T1000 (cell line): ENCODE results near the gene ATP2A2.
"Not testable (repeated sequence)": the region's sequence is repeated elsewhere in the genome, so short reads cannot be mapped to it uniquely, and the experiment has no call there.

Source experiments
- DNase-seq: peaks from one replicate; lab custom pipeline; 2025; ENCODE audit warnings: mixed read lengths; lab: John Stamatoyannopoulos, UW

The ATP2A2 gene

GRCh38 chr12:110343736-110344555, 62.9 kb downstream of the ATP2A2 start:
- no peak for DNase-seq

DNA sequence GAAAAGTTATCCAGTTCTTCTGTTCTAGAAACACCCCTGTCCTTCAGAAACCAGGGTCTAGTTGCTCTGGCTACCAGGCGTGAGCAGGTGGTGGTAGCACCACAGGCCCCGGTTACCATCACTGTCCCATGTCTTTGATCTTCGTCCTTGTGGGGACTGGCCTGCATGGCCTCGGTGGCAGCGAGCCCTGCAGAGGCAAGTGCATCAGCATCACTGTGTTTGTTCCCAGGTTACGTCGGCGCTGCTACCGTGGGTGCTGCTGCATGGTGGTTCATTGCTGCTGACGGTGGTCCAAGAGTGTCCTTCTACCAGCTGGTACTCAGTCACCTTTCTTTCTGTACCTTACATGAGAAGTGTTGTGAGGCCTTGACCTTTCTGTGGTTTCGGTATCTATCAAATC, 63.6 kb downstream of the ATP2A2 start:
- no peak for DNase-seq

DNA sequence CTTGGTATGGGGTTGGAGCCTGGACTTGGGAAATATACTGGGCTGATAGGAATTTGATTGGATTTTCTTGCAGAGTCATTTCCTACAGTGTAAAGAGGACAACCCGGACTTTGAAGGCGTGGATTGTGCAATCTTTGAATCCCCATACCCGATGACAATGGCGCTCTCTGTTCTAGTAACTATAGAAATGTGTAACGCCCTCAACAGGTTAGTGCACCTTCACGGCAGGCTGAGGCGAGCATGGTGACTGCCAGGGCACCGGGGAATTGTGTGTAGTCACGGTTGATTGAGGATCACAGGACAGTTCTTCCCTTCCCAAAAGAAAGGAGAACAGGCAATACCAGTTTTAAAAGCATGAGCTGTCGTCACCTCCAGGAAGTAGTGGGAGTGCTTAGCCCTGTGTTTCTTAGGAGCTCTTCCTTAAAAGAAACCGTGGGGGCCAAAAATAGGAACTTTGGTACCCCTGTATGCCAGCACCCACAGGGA, 64.2 kb downstream of the ATP2A2 start:
- no peak for DNase-seq

GRCh38 chr12:110345963-110346362, 64.9 kb downstream of the ATP2A2 start:
- DNase-seq, result no peak

- DNase-seq, result no peak
Measured at GRCh38 chr12:110347767-110348166, 66.7 kb downstream of the ATP2A2 start.

- no peak for DNase-seq
Measured at GRCh38 chr12:110348431-110349059, 67.5 kb downstream of the ATP2A2 start.

DNA sequence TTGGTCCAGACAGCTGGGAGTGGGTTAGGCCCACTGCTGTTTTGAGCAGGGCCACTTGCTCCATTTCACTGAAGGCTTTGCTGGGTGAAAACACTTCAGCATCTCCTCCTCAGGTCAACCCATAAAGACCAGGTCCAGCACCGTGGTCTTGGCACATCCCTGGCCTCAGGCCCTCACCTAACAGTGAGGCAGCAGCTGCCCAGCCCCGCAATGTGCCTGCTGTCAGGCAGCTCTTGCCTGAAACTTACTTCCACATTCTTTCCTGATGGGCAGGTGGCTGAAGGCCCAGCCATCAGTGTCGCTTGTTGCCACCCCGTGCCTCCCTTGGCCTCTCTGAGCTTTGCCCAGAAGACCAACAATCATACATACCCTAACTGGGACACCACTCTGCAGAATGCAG, 68.0 kb downstream of the ATP2A2 start:
- DNase-seq, result no peak

DNA sequence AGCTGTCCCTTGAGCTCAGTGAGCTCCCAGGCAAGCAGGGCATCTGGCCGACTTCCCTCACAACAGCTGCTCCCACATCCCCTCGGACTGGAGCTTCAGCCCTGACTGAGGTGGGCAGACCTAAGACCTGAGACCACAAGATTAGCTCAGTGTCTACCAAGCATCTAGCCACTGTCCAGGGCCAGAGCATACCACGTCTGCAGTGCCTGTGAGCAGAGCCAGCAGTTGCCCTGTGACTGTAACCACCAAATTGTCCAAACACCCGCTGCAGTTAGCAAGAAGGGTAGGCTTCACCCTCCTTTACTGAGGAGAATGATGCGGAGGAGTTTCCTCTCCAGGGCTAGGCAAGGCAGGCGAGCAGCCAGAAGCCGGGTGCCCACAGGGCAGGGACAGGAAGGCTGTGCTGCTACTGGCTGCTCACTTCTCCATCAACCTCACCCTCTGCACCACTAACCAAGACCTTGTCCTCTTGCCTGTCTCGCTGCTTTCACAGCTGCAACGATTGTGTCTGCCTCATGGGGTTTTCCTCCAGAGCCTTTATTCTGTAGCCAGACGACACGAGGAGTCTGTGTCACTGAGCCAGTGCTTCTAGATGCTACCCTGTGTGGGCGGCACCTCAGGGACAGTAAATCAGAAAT, 68.6 kb downstream of the ATP2A2 start:
- no peak for DNase-seq

GRCh38 chr12:110351119-110351518, 70.1 kb downstream of the ATP2A2 start:
- no peak for DNase-seq

DNA sequence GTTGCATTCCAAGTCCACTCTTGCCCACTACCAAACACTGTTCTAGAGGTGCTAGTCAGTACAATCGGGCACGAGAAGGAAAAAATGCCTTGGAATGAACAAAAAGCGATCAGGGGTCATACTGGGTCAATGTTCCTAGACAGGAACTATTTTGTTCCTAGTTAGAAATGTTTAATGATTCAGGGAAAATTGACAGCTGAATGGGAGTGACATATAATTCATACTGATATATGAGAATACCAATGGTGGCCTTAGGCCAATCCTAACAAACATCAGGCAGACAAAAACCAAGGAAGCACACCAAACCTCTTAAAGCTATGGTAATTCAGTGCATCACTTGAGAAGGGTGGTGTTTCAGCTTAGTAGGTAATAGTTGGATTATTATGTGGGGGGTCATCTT, 71.4 kb downstream of the ATP2A2 start:
- no peak for DNase-seq

- no peak for DNase-seq
Measured at GRCh38 chr12:110353211-110353965, 72.3 kb downstream of the ATP2A2 start.

DNA sequence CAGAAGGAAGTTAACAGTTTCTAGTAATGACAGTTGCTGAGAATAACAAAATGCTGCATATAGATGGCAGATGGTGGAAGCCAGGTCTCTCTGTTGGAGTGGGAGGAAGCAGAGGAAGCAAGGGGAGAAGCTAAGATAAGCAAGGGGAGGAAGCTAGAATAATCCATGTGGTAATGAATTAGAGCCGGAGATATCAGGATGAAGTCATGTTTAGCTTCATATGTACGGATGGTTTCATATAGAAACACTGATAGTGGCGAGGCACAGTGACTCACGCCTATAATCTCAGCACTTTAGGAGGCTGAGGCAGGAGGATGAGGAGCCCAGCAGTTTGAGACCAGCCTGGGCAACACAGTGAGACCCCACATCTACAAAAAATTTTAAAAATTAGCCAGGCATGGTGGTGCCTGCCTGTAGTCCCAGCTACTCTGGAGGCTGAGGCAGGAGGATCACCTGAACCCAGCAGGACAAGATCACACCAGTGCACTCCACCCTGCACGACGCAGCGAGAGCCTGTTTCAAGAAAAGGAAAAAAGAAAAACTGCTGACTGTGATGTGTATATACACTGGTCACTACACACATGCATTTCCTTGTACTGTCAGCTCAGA, 73.2 kb downstream of the ATP2A2 start:
- no peak for DNase-seq

GRCh38 chr12:110355073-110355472, 74.0 kb downstream of the ATP2A2 start:
- DNase-seq, result no peak

DNA sequence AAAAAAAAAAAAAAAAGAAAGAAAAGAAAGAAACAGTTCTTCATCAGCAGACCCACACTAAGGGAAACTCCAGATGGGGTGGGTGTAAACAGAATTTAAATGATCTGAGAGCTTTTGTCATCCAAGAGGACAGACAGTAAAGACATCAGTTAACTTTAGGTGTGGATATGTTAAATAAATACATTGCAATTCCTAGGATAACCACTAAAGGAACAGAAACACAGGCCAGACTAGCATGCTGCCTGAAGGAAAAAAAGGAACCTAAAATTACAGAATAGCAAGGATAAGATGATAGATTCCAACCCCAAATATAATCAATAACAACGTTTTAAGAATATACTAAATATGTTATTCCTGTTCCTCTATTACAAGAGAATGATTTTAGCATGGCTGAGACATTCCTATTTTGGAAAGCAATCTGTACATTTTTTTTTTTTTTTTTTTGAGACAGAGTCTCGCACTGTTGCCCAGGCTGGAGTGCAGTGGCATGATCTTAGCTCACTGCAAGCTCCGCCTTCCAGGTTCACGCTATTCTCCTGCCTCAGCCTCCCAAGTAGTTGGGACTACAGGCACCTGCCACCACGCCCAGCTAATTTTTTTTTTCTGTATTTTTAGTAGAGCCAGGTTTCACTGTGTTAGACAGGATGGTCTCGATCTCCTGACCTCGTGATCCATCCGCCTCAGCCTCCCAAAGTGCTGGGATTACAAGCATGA, 77.5 kb downstream of the ATP2A2 start:
- not testable (repeated sequence) for DNase-seq

- DNase-seq, result no peak
Measured at GRCh38 chr12:110361216-110361615, 80.2 kb downstream of the ATP2A2 start.

GRCh38 chr12:110365489-110366320, 84.7 kb downstream of the ATP2A2 start:
- DNase-seq, result no peak

DNA sequence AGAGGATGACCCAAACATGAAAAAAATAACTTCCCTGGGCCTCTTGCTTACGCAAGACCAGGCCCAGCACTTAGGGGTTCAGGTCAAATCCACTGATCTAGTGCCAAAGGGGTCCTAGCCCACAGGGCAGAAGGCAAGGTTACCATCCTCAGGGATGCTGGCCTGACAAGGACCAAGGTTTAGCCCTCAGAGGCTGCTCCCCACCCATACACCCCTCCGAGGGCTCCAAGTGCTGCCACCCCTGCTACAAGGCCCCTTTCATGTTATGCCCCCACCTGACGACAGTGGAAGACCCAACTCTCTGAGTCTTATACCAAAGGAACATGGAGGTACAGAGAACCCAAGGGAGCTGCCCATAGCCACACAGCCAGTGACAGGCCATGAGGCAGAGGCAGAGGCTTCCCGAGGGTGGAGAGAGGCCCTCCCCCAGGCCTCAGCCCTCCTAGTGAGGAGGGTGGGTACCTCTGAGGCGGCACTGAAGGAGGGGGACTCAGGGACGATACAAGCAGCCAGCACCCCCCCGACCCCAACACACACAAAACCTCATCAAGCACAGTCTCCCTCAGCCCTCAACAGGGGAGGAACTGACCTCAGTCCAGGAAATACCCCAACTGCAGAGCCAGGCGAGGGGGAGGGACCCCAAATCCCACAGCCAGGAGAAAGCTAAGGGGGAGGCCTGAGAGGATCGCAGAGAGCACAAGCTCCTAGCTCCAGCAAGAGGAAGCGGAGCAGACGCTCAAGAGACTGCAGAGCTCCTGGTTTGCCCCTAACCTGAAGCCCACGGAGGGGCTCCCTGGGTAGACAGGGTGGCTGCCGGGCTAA, 85.5 kb downstream of the ATP2A2 start:
- no peak for DNase-seq

GRCh38 chr12:110367181-110367864, 86.3 kb downstream of the ATP2A2 start:
- no peak for DNase-seq

- DNase-seq, result no peak
Measured at GRCh38 chr12:110369992-110370391, 88.9 kb downstream of the ATP2A2 start.
